PFSK-1 (cell line): ENCODE measurements around the gene KMT2A.

Source experiments
- FOXP2 ChIP-seq: optimal IDR thresholded peaks from 2 replicates; pipeline ENCODE3; 2011; ENCODE audit warnings: borderline replicate concordance, control low read depth, inconsistent platforms; ENCODE audit not compliant: insufficient read depth; ENCODE audit errors: extremely low read length, extremely low read depth
- POLR2AphosphoS5 ChIP-seq: IDR thresholded peaks from 2 replicates; pipeline ENCODE4 v1.6.1; 2012; ENCODE audit warnings: low read depth, mild to moderate bottlenecking, control low read depth, low read length, moderate library complexity
- REST ChIP-seq, 2 experiments: IDR thresholded peaks; 2 replicates each; pipeline versions ENCODE4 v1.6.1 to v1.8.0; 2011 to 2012; ENCODE audit warnings: low read depth in 2 of 2, low read length in 2 of 2, control low read depth in 1 of 2, inconsistent platforms in 1 of 2, mild to moderate bottlenecking in 1 of 2, moderate library complexity in 1 of 2; ENCODE audit not compliant: insufficient read depth in 1 of 2
- SIN3A ChIP-seq: IDR thresholded peaks from 2 replicates; pipeline ENCODE4 v1.6.1; 2012; ENCODE audit warnings: mild to moderate bottlenecking, low read length, moderate library complexity, borderline replicate concordance; ENCODE audit not compliant: insufficient read depth
- TAF1 ChIP-seq: IDR thresholded peaks from 2 replicates; pipeline ENCODE4 v1.6.1; 2012; ENCODE audit warnings: low read length, control low read depth, borderline replicate concordance; ENCODE audit not compliant: insufficient read depth

Gene KMT2A

GRCh38 chr11:118572061-118572980 is 136.0 kb downstream of the KMT2A start, which contains the start of gene ARCN1:
ARCN1 (plus strand) TSS chr11:118572409; CDS start chr11:118572548, 139 bp downstream.
- peak; percentile 29; the same call in 1 of the 2 replicates for TF ChIP-seq SIN3A
- TF ChIP-seq FOXP2: peak; percentile 28
- TF ChIP-seq POLR2AphosphoS5: peak; percentile 83
- TF ChIP-seq TAF1: peak; percentile 33; the same call in 1 of the 2 replicates
- 0 out of 4 replicates have a peak, but pooled peaks of 1 of the 2 experiments have one; percentile 28 for TF ChIP-seq REST (IDR thresholded peaks at IDR 0.05; ENCODE audit: insufficient read depth in 1 of 2, low read depth in 2 of 2, low read length in 2 of 2)

- no peak for TF ChIP-seq POLR2AphosphoS5
- no peak; the same call in 1 of the 2 replicates for TF ChIP-seq TAF1
- TF ChIP-seq FOXP2: no peak
- no peak for TF ChIP-seq SIN3A
- no peak for TF ChIP-seq REST (IDR thresholded peaks at IDR 0.05; ENCODE audit: insufficient read depth in 1 of 2, low read depth in 2 of 2, low read length in 2 of 2)
These were observed 136.8 kb downstream of the KMT2A start for GRCh38 chr11:118572981-118573550.

- TF ChIP-seq REST (IDR thresholded peaks at IDR 0.05; ENCODE audit: insufficient read depth in 1 of 2, low read depth in 2 of 2, low read length in 2 of 2): no peak
- TF ChIP-seq TAF1: no peak
- TF ChIP-seq POLR2AphosphoS5: no peak
These were observed 138.3 kb downstream of the KMT2A start for GRCh38 chr11:118574636-118575035.
